Measurements from ENCODE around the gene AKAP8. TPM values are rescaled to one million over a fixed set of nuclear protein-coding genes. Genes with fewer than 3 reads are reported as not detected.

AKAP8 gene
- total and polyA plus RNA-seq, 9 of the 15 experiments (the other 6 are each of a cell fraction or from before 2014, with no cell fraction given): 3.4 to 56.5 (median 15.0) TPM

DNA sequence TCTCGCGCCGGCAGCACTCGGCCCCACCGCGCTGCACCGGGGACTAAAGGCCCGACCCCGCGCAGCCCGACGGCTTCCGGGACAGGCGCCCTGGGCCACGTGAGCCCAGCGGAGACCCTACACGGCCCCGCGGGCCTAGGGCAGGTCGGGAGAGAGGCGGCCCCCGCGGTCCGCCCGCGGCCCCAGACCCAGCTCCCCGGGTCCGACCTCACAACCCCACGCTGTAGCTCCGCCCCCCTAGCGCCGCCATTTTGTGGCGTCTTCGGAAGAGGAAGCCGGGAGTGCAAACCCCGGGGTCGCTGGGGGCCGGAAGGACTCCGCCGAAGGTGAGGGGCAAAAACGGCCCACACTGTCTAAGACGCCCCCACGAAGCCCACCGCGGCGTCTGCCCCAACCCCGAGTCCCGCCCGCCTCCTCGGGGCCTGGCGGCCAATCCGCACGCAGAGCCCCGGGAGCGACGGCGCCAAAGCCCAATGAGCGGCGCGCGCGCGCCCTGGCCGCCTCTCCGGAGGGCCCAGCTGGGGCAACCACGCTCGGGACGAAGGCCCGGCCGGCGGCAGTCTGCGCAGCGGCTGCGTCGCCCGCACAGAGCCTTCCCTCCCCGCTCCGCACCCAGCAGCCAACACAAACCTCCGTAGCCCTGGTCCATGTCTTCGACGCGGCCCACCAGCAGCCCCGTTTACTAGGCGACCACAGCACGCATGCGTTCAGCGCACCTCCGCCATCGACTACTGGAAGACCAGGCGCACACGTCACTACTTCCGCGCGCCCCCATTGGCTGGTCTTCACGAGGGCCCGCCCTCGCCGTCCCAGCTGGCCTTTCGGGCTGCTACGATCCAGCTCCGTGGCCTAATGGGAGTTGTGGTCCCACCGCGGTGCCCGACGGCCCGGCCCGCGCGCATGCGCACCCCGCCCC, at the start of gene AKAP8 (continued):
- TF ChIP-seq, protein P1, sequence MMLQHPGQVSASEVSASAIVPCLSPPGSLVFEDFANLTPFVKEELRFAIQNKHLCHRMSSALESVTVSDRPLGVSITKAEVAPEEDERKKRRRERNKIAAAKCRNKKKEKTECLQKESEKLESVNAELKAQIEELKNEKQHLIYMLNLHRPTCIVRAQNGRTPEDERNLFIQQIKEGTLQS (IDR thresholded peaks at IDR 0.05): no peak
- TF ChIP-seq, protein P1 (CRISPR knock-in tag; conservative IDR thresholded peaks at IDR 0.05): no peak
- TF ChIP-seq, protein P2, sequence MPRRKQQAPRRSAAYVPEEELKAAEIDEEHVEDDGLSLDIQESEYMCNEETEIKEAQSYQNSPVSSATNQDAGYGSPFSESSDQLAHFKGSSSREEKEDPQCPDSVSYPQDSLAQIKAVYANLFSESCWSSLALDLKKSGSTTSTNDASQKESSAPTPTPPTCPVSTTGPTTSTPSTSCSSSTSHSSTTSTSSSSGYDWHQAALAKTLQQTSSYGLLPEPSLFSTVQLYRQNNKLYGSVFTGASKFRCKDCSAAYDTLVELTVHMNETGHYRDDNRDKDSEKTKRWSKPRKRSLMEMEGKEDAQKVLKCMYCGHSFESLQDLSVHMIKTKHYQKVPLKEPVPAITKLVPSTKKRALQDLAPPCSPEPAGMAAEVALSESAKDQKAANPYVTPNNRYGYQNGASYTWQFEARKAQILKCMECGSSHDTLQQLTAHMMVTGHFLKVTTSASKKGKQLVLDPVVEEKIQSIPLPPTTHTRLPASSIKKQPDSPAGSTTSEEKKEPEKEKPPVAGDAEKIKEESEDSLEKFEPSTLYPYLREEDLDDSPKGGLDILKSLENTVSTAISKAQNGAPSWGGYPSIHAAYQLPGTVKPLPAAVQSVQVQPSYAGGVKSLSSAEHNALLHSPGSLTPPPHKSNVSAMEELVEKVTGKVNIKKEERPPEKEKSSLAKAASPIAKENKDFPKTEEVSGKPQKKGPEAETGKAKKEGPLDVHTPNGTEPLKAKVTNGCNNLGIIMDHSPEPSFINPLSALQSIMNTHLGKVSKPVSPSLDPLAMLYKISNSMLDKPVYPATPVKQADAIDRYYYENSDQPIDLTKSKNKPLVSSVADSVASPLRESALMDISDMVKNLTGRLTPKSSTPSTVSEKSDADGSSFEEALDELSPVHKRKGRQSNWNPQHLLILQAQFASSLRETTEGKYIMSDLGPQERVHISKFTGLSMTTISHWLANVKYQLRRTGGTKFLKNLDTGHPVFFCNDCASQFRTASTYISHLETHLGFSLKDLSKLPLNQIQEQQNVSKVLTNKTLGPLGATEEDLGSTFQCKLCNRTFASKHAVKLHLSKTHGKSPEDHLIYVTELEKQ (CRISPR knock-in tag; IDR thresholded peaks at IDR 0.05): no peak
- TF ChIP-seq ZFP1 (CRISPR knock-in tag; IDR thresholded peaks at IDR 0.05) (no peak), ZNF77 (CRISPR knock-in tag; IDR thresholded peaks at IDR 0.05) (no peak), ZNF75A (CRISPR knock-in tag; IDR thresholded peaks at IDR 0.05) (no peak), RHOXF2B (CRISPR knock-in tag; conservative IDR thresholded peaks at IDR 0.05) (no peak), HMG20A (CRISPR knock-in tag; conservative IDR thresholded peaks at IDR 0.05) (no peak), ZNF224 (CRISPR knock-in tag; IDR thresholded peaks at IDR 0.05) (0 out of 2 replicates have a peak, but pooled peaks have one; percentile 40), ZBED1 (IDR thresholded peaks at IDR 0.05) (peak; percentile 28; the same call in 1 of the 2 replicates), SREBF1 (IDR thresholded peaks at IDR 0.05; ENCODE audit: borderline replicate concordance, low read depth, low read length) (no peak), PRMT5 (CRISPR knock-in tag; IDR thresholded peaks at IDR 0.05) (no peak)
- TF ChIP-seq, protein P3, sequence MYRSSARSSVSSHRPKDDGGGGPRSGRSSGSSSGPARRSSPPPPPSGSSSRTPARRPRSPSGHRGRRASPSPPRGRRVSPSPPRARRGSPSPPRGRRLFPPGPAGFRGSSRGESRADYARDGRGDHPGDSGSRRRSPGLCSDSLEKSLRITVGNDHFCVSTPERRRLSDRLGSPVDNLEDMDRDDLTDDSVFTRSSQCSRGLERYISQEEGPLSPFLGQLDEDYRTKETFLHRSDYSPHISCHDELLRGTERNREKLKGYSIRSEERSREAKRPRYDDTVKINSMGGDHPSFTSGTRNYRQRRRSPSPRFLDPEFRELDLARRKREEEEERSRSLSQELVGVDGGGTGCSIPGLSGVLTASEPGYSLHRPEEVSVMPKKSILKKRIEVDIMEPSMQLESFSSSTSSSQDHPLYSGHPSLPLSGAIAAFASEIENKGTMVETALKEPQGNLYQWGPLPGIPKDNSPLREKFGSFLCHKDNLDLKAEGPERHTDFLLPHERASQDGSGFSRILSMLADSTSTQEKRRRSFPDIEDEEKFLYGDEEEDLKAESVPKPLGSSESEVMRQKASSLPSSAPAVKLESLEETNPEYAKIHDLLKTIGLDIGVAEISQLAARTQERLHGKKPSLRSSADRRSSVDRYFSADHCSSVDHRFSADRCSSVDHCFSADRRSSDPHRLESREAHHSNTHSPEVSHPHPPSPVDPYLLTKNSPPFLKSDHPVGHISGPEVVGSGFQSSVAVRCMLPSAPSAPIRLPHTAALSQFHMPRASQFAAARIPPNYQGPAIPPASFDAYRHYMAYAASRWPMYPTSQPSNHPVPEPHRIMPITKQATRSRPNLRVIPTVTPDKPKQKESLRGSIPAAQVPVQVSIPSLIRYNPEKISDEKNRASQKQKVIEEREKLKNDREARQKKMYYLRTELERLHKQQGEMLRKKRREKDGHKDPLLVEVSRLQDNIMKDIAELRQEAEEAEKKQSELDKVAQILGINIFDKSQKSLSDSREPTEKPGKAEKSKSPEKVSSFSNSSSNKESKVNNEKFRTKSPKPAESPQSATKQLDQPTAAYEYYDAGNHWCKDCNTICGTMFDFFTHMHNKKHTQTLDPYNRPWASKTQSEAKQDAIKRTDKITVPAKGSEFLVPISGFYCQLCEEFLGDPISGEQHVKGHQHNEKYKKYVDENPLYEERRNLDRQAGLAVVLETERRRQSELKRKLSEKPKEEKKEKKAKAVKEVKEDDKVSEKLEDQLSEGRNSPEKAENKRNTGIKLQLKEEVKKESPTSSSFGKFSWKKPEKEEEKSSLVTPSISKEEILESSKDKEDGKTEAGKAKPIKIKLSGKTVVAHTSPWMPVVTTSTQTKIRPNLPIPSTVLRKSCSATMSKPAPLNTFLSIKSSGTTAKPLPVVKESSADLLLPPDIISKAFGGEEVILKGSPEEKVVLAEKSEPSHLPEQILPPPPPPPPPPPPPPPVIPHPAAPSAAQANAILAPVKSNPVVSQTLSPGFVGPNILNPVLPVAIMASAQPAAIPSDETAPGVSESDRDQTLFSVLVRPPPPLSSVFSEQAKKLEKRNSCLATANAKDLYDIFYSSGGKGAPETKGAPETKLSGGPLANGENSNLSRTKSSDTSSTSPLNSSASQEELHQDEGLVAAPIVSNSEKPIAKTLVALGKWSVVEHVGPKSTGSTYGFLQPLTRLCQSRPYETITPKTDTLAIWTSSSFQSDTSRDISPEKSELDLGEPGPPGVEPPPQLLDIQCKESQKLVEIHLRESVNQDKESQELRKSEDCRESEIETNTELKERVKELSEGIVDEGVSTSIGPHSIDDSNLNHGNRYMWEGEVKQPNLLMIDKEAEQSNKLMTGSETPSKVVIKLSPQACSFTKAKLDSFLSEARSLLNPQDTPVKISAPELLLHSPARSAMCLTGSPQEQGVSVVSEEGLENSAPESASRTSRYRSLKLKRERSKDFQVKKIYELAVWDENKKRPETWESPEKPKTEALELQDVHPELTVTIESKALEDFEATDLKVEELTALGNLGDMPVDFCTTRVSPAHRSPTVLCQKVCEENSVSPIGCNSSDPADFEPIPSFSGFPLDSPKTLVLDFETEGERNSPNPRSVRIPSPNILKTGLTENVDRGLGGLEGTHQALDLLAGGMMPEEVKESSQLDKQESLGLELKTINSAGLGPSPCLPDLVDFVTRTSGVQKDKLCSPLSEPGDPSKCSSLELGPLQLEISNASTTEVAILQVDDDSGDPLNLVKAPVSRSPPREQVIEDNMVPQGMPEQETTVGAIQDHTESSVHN (IDR thresholded peaks at IDR 0.05; ENCODE audit: borderline replicate concordance in 1 of 2, low read depth in 1 of 2): no peak
